OCI-LY3 (cell line): ENCODE measurements around the gene HCRTR1.

Experiments
- H2AFZ ChIP-seq: fragments of 200-600, 300-600 bp; shearing (Covaris generic); 2 replicates; pipeline ENCODE4 v1.6.0; 2014; ENCODE audit warnings: antibody characterized with exemption, low read depth, low read length
- H3K27ac ChIP-seq: fragments of 200-600, 300-600 bp; sonication (generic); 2 replicates; pipeline ENCODE4 v1.5.1; 2014; ENCODE audit warnings: mild to moderate bottlenecking, low read length, moderate library complexity, mixed read lengths
- H3K27me3 ChIP-seq: fragments of 200-600, 300-600 bp; sonication (generic); 2 replicates; pipeline ENCODE4 v1.6.1; 2014; ENCODE audit warnings: low read depth, low read length, mixed read lengths
- H3K36me3 ChIP-seq: fragments of 200-600, 300-600 bp; sonication (generic); replicated peaks from 2 replicates; pipeline ENCODE3; 2014; ENCODE audit warnings: low read depth, low read length, mixed read lengths
- H3K4me1 ChIP-seq: fragments of 300-600, 200-600 bp; sonication (generic); 2 replicates; pipeline ENCODE4 v1.6.1; 2014; ENCODE audit warnings: low read length, mixed read lengths
- H3K4me2 ChIP-seq: fragments of 200-600, 300-600 bp; sonication (generic); 2 replicates; pipeline ENCODE4 v1.6.1; 2014; ENCODE audit warnings: low read length, mixed read lengths
- H3K4me3 ChIP-seq: fragments of 300-600, 200-600 bp; sonication (generic); 2 replicates; pipeline ENCODE4 v1.5.1; 2014; ENCODE audit warnings: antibody characterized with exemption, mild to moderate bottlenecking, low read length, moderate library complexity
- H3K79me2 ChIP-seq: fragments of 300-600, 200-600 bp; shearing (Covaris generic); 2 replicates; pipeline ENCODE4 v1.6.1; 2014; ENCODE audit warnings: mild to moderate bottlenecking, low read length, mixed read lengths
- H3K9ac ChIP-seq: fragments of 300-600, 200-600 bp; shearing (Covaris generic); 2 replicates; pipeline ENCODE4 v1.6.0; 2014; ENCODE audit warnings: mild to moderate bottlenecking, low read length, moderate library complexity
- H3K9me3 ChIP-seq: fragments of 200-600, 300-600 bp; shearing (Covaris generic); 2 replicates; pipeline ENCODE4 v1.6.1; 2014; ENCODE audit warnings: low read length, mixed read lengths; ENCODE audit not compliant: insufficient read depth
- H4K20me1 ChIP-seq: fragments of 200-600, 300-600 bp; sonication (generic); 2 replicates; pipeline ENCODE4 v1.6.1; 2016; ENCODE audit warnings: low read length, mixed read lengths; ENCODE audit not compliant: insufficient read depth
- CTCF ChIP-seq: fragments of 200-600, 300-600 bp; sonication (generic); IDR thresholded peaks from 2 replicates; pipeline ENCODE4 v1.5.1; 2014; ENCODE audit warnings: antibody characterized with exemption, low read length, low read depth
- EZH2phosphoT487 ChIP-seq: fragments of 200-600 bp; shearing (Covaris generic); IDR thresholded peaks from 2 replicates; pipeline ENCODE4 v1.6.1; 2018; ENCODE audit warnings: antibody characterized with exemption, mixed run types, low read depth

HCRTR1 gene

GRCh38 chr1:31602081-31602480, 15.4 kb upstream of the HCRTR1 start:
- Histone ChIP-seq H3K79me2 (no peaks in the 10 kb centered on the region), H2AFZ (no peak overlapping the region), H3K9me3 (peaks cover 6% of the 10 kb centered on the region; the same call in 1 of the 2 replicates), H3K27ac (no peak overlapping the region), H3K9ac (no peak overlapping the region), H3K27me3 (no peaks in the 10 kb centered on the region), H3K4me1 (peaks cover 20% of the 10 kb centered on the region), H4K20me1 (no peaks in the 10 kb centered on the region), H3K36me3 (peaks cover 10% of the 10 kb centered on the region), H3K4me3 (no peak overlapping the region), H3K4me2 (no peak overlapping the region)
- no peak for TF ChIP-seq CTCF

GRCh38 chr1:31605908-31606427, 11.5 kb upstream of the HCRTR1 start:
- H3K4me2 ChIP-seq = peak overlapping the region; percentile 43
- peaks cover 10% of the 10 kb centered on the region for H3K36me3 ChIP-seq
- TF ChIP-seq CTCF = no peak
- TF ChIP-seq EZH2phosphoT487 = no peak
- no peaks in the 10 kb centered on the region for H4K20me1 ChIP-seq
- H3K79me2 ChIP-seq = no peaks in the 10 kb centered on the region
- peaks cover 6% of the 10 kb centered on the region; the same call in 1 of the 2 replicates for H3K9me3 ChIP-seq
- no peaks in the 10 kb centered on the region for H3K27me3 ChIP-seq
- 0 out of 2 replicates have a peak overlapping the region, but pooled peaks have one; percentile 26 for H2AFZ ChIP-seq
- H3K9ac ChIP-seq = no peak overlapping the region
- peak overlapping the region; percentile 74 for H3K27ac ChIP-seq
- H3K4me1 ChIP-seq = peaks cover 17% of the 10 kb centered on the region
- H3K4me3 ChIP-seq = no peak overlapping the region

DNA sequence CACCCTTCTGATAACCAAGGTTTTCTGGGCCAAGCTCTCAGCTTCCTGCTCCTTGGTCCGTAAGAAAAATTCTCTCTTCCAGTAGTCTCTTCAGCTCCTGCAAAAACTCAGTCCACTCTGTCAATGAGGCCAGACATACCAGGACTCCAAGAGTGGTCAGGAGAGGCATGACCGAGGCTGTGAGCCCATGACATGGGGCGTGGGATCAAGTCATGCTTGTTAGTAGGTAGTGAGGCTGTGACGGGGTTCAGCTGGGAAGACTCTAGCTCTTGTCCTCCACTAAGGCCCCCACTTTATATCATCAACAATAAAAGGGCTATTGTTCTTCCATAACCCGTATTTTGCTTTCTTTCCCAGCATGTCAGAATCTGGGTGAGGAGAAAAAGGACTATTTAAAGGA, 10.1 kb upstream of the HCRTR1 start:
- Histone ChIP-seq H3K27me3 (no peaks in the 10 kb centered on the region), H4K20me1 (no peaks in the 10 kb centered on the region), H3K79me2 (no peaks in the 10 kb centered on the region), H3K4me2 (no peak overlapping the region), H3K4me3 (no peak overlapping the region), H3K27ac (no peak overlapping the region), H3K4me1 (peaks cover 17% of the 10 kb centered on the region), H3K9me3 (peaks cover 6% of the 10 kb centered on the region; the same call in 1 of the 2 replicates), H3K9ac (no peak overlapping the region), H3K36me3 (peaks cover 10% of the 10 kb centered on the region), H2AFZ (no peak overlapping the region)
- no peak for TF ChIP-seq EZH2phosphoT487
- TF ChIP-seq CTCF = no peak

DNA sequence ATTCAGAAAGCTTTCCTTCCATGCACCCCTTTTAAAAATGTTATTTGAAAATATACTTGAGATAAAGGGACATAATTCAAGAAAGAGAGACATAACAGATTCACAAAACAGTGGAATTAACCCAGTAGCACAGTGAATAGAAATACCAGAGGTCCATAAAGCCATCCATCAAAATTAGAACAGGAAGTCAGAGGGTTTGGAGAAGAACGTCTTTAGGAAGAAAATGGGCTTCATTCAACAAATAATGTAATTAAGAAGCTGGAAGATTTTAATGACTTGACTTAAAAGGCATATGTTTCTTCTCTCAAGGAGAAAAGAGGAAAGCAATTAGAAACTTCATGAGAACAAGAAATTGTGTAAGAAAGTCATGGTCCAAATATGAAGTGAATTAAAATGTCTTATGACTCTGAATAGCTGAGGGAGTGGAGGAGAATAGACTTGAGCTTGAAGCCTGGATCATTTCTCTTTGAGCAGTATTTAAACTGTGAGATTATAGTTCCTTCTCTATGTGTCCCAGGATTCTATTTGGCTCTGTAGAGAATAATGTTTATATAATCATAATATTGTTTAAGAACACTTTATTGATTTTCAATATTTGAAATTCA, 7.9 kb upstream of the HCRTR1 start:
- H3K79me2 ChIP-seq = no peaks in the 10 kb centered on the region
- H3K9ac ChIP-seq = no peak overlapping the region
- H3K4me1 ChIP-seq = peaks cover 17% of the 10 kb centered on the region
- peaks cover 7% of the 10 kb centered on the region for H3K36me3 ChIP-seq
- H3K4me3 ChIP-seq = no peak overlapping the region
- H3K27me3 ChIP-seq = no peaks in the 10 kb centered on the region
- peaks cover 3% of the 10 kb centered on the region; the same call in 1 of the 2 replicates for H3K9me3 ChIP-seq
- TF ChIP-seq EZH2phosphoT487 = no peak
- no peak for TF ChIP-seq CTCF
- no peak overlapping the region for H3K27ac ChIP-seq
- H4K20me1 ChIP-seq = no peaks in the 10 kb centered on the region
- no peak overlapping the region for H3K4me2 ChIP-seq
- no peak overlapping the region for H2AFZ ChIP-seq
